Rectal smooth muscle tissue (tissue), 1 donor: ENCODE measurements around the gene ALDH3B2.
A peak's percentile ranks its signal among the peaks of the same experiment; 100 is the strongest.

Experiments used
- H3K27ac ChIP-seq: one replicate; pipeline ENCODE4 v1.7.0; 2013; ENCODE audit warnings: low read depth, low read length, inconsistent platforms
- H3K27me3 ChIP-seq: one replicate; pipeline ENCODE4 v1.7.0; 2013; ENCODE audit warnings: low read length; ENCODE audit not compliant: control insufficient read depth, insufficient read depth
- H3K36me3 ChIP-seq: one replicate; pipeline ENCODE4 v1.7.0; 2013; ENCODE audit warnings: low read length; ENCODE audit not compliant: control insufficient read depth, insufficient read depth
- H3K4me1 ChIP-seq: one replicate; pipeline ENCODE4 v1.7.0; 2013; ENCODE audit warnings: low read length; ENCODE audit not compliant: control insufficient read depth, insufficient read depth
- H3K4me3 ChIP-seq: one replicate; pipeline ENCODE4 v1.7.0; 2013; ENCODE audit warnings: low read length
- H3K9ac ChIP-seq: one replicate; pipeline ENCODE4 v1.7.0; 2013; ENCODE audit warnings: low read length

The ALDH3B2 gene

GRCh38 chr11:67614730-67615714, 59.4 kb downstream of the ALDH3B2 start:
- Histone ChIP-seq H3K27ac (no peak overlapping the region), H3K4me1 (no peaks in the 10 kb centered on the region), H3K9ac (no peak overlapping the region), H3K36me3 (peaks cover 17% of the 10 kb centered on the region), H3K4me3 (peak overlapping the region; percentile 69), H3K27me3 (peaks cover 3% of the 10 kb centered on the region)

GRCh38 chr11:67613960-67614715, 60.3 kb downstream of the ALDH3B2 start:
- Histone ChIP-seq H3K27me3 (peaks cover 3% of the 10 kb centered on the region), H3K4me3 (peak overlapping the region; percentile 69), H3K27ac (no peak overlapping the region), H3K4me1 (no peaks in the 10 kb centered on the region), H3K36me3 (peaks cover 21% of the 10 kb centered on the region), H3K9ac (peak overlapping the region; percentile 19)

- H3K27me3 ChIP-seq = peaks cover 3% of the 10 kb centered on the region
- H3K27ac ChIP-seq = no peak overlapping the region
- no peaks in the 10 kb centered on the region for H3K4me1 ChIP-seq
- H3K4me3 ChIP-seq = peak overlapping the region; percentile 69
- peaks cover 27% of the 10 kb centered on the region for H3K36me3 ChIP-seq
- peak overlapping the region; percentile 19 for H3K9ac ChIP-seq
Measured at GRCh38 chr11:67613313-67613959, 61.0 kb downstream of the ALDH3B2 start.

GRCh38 chr11:67612751-67613150, 61.7 kb downstream of the ALDH3B2 start:
- Histone ChIP-seq H3K4me1 (no peaks in the 10 kb centered on the region), H3K9ac (no peak overlapping the region), H3K27ac (no peak overlapping the region), H3K36me3 (peaks cover 27% of the 10 kb centered on the region), H3K27me3 (peaks cover 3% of the 10 kb centered on the region), H3K4me3 (no peak overlapping the region)
